Testis (tissue), 3 donors: ENCODE measurements around the gene APOBEC3F. TPM values are rescaled to one million over a fixed set of nuclear protein-coding genes. Genes with fewer than 3 reads are reported as not detected.
"Not testable (repeated sequence)": the region's sequence is repeated elsewhere in the genome, so short reads cannot be mapped to it uniquely, and the experiment has no call there.

Source experiments
- DNase-seq: peaks from one replicate; pipeline ENCODE4 v3.0.0-alpha.2; 2019
- H3K27ac ChIP-seq, 2 donors: fragments of 200-600 bp; sonication (generic); one replicate each; pipeline ENCODE4 v1.5.1; 2019
- H3K27me3 ChIP-seq: fragments of 200-600 bp; sonication (generic); one replicate; pipeline ENCODE4 v1.5.1; 2019
- H3K36me3 ChIP-seq: fragments of 200-600 bp; sonication (generic); one replicate; pipeline ENCODE4 v1.5.1; 2017; ENCODE audit warnings: low read depth; ENCODE audit errors: missing control alignments
- H3K4me1 ChIP-seq: fragments of 200-600 bp; sonication (generic); one replicate; pipeline ENCODE4 v1.5.1; 2019
- H3K4me3 ChIP-seq, 2 donors: fragments of 200-600 bp; sonication (generic); one replicate each; pipeline ENCODE4 v1.5.1; 2017 to 2019
- H3K9me3 ChIP-seq: fragments of 200-600 bp; sonication (generic); one replicate; pipeline ENCODE4 v1.5.1; 2017
- POLR2A ChIP-seq: fragments of 450-650 bp; IDR thresholded peaks from one replicate; pipeline ENCODE4 v1.6.1; 2017; ENCODE audit warnings: antibody characterized with exemption, mild to moderate bottlenecking, moderate library complexity
- WGBS, 2 donors: methylation state at CpG; one replicate each; pipeline ENCODE4 v1.1.5; 2018; 5-methylcytosine and 5-hydroxymethylcytosine counted together
- intact Hi-C: fragments of 100-400 bp; cut with DNase I; formaldehyde crosslinking; loops from one replicate; pipeline ENCODE4 v1.15.1; 2023; ENCODE audit warnings: low total_unique reads
- polyA plus RNA-seq: library from polyadenylated mRNA; stranded (reverse); fragments of 350-450 nt; fragmentation: Illumina TruSeq; extraction: RNeasy Lipid Tissue Mini Kit (QIAGEN cat#74804); gene quantifications from one replicate; pipeline ENCODE4 v1.2.3, GENCODE V29; 2014; ENCODE audit warnings: low read depth, low replicate concordance; ENCODE audit not compliant: insufficient read depth
- total RNA-seq, 2 donors: library from RNA; depleted of rRNA; stranded (reverse); fragments of >200 nt; gene quantifications; one replicate each; pipeline ENCODE4 v1.2.3, GENCODE V29; 2016
- TF ChIP-seq, protein P1 (sequence below), 3 experiments: fragments of 450-650 bp in 2 of 3; fragments of 200-600 bp in 1 of 3; sonication (generic) in 1 of 3; IDR thresholded peaks; one replicate each; pipeline ENCODE4 v1.5.1; 2016 to 2019; ENCODE audit warnings: antibody characterized with exemption in 3 of 3, mild to moderate bottlenecking in 2 of 3, moderate library complexity in 1 of 3

Gene APOBEC3F
- total and polyA plus RNA-seq, 3 donors from 2014 or later: 19.0 to 30.5 (median 26.8) TPM

DNA sequence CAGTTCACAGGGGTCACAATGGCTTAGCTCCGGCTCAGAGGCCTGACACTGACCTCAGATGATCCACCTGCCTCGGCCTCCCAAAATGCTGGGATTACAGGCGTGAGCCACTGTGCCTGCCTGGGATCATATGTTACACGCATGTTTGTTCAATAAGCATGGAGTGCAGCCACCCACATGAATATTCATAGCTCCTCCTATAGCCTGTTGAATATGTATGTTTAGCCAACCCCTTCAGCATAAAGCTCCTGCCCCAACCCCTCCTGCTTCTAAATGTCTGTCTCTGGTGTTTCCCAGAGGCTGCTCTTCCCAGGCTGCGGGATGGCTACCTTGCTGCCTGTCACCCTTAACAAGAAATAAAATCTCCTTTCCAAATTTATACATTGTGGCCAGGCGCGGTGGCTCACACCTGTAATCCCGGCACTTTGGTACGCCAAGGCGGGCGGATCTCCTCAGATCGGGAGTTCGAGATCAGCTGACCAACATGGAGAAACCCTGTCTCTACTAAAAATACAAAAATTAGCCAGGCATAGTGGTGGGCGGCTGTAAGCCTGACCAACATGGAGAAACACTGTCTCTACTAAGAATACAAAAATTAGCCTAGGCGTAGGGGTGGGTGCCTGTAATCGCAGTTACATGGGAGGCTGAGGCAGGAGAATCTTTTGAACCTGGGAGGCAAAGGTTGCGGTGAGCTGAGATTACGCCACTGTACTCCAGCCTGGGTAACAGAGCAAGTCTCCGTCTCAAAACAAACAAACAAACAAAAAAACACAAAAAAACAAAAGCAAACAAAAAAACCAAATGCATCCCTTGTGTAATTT is 1.1 kb upstream of the APOBEC3F start:
- no peak for DNase-seq
- intact Hi-C loops: no loop called here
- Histone ChIP-seq H3K27me3 (no peaks in the 10 kb centered on the region), H3K27ac (peak overlapping the region; percentile 70 to 90), H3K36me3 (no peaks in the 10 kb centered on the region), H3K4me1 (peaks cover 9% of the 10 kb centered on the region), H3K4me3 (no peak overlapping the region), H3K9me3 (no peaks in the 10 kb centered on the region)
- TF ChIP-seq POLR2A: no peak
- TF ChIP-seq, protein P1, sequence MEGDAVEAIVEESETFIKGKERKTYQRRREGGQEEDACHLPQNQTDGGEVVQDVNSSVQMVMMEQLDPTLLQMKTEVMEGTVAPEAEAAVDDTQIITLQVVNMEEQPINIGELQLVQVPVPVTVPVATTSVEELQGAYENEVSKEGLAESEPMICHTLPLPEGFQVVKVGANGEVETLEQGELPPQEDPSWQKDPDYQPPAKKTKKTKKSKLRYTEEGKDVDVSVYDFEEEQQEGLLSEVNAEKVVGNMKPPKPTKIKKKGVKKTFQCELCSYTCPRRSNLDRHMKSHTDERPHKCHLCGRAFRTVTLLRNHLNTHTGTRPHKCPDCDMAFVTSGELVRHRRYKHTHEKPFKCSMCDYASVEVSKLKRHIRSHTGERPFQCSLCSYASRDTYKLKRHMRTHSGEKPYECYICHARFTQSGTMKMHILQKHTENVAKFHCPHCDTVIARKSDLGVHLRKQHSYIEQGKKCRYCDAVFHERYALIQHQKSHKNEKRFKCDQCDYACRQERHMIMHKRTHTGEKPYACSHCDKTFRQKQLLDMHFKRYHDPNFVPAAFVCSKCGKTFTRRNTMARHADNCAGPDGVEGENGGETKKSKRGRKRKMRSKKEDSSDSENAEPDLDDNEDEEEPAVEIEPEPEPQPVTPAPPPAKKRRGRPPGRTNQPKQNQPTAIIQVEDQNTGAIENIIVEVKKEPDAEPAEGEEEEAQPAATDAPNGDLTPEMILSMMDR (IDR thresholded peaks at IDR 0.05): no peak
- 67 to 70% methylated on average over 17 to 19 of the region's 19 CpGs for WGBS, 2 donors

DNA sequence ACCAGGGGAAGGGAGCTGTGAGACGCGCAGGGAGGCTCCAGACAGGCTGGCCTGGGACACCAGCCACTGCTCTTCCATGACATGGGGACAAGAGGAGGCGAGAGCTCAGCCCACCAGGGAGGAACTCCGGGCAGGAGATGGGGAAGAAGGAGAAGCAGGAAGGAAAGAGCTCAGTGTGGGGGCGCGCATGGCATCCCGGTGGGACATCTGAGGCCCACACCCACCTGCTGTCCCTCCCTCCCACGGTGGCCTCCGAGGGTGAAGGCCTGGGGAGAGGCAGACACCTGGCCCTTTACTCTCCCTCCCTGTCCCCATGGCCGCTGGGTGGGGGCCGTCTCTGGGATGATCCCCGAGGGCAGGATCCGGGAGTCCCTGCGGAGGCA is 518 bp upstream of the APOBEC3F start:
- H3K9me3 ChIP-seq, DNase-seq, H3K4me1 ChIP-seq, H3K27me3 ChIP-seq, H3K36me3 ChIP-seq, intact Hi-C loops: not testable (repeated sequence)
- 11 to 14% methylated on average over 9 to 14 of the region's 14 CpGs for WGBS, 2 donors
- H3K4me3 ChIP-seq: peak overlapping the region; percentile 53 to 74
- H3K27ac ChIP-seq: peak overlapping the region; percentile 70 to 90

DNA sequence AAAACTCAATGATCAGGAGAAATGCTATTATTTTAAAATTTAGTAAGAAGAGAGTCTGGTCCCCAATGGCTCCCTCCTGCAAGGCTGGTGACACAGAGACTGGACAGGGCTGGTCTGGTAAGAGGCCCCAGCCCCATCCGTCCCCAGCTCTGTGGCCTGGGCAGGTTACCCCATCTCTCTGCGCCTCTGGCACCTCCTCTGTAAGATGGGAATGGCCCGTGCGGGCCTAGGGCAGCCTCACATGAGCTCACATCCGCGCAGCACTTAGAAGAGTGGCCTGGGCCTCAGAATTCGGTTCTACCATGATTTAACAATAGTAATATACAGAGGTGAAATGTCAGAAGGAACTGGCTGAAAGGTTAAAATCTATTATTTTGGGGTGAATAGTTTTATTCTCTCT is 1.2 kb downstream of the APOBEC3F start:
- 82 to 90% methylated on average over 7 of the region's 7 CpGs for WGBS, 2 donors
- H3K9me3 ChIP-seq: no peaks in the 10 kb centered on the region
- peak overlapping the region; percentile 70 to 90 for H3K27ac ChIP-seq
- H3K27me3 ChIP-seq: no peaks in the 10 kb centered on the region
- no peaks in the 10 kb centered on the region for H3K36me3 ChIP-seq
- no peak overlapping the region for H3K4me3 ChIP-seq
- peaks cover 14% of the 10 kb centered on the region for H3K4me1 ChIP-seq
- no peak for DNase-seq
- intact Hi-C loops: no loop called here
- no peak for TF ChIP-seq POLR2A
- TF ChIP-seq, protein P1 (IDR thresholded peaks at IDR 0.05): no peak

DNA sequence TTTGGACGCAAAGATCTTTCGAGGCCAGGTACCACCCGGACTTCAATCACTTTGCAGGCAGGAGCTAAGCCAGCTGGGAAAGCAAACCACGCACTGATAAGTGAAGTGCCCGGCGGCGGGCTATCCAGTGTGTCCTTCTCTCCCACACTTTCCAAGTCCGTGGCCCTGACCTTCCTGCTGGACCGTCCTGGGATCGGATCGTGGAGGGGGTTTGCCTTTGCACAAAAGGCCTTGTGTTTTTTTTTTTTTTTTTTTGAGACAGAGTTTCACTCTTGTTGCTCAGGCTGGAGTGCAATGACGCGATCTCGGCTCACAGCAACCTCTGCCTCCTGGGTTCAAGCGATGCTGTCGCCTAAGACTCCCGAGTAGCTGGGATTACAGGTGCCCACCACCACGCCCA is 2.4 kb downstream of the APOBEC3F start:
- H3K27me3 ChIP-seq, H3K4me3 ChIP-seq, intact Hi-C loops, H3K9me3 ChIP-seq, H3K36me3 ChIP-seq: not testable (repeated sequence)
- WGBS, 2 donors: 26 to 29% methylated on average over 18 of the region's 18 CpGs
- peaks cover 21% of the 10 kb centered on the region for H3K4me1 ChIP-seq
- DNase-seq: peak; percentile 70
- H3K27ac ChIP-seq: peak overlapping the region; percentile 48 to 70

DNA sequence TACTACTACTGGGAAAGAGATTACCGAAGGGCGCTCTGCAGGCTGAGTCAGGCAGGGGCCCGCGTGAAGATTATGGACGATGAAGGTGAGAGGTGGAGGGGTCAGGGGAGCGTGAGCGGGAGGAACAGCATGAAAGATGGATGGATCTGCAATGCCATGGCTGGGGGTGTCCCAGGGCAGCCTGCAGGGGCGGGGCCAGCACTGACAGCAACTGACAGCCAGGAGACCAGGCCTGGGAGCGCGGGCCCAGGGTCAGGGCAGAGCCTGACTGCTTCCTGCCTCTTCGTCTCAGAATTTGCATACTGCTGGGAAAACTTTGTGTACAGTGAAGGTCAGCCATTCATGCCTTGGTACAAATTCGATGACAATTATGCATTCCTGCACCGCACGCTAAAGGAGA is 4.5 kb downstream of the APOBEC3F start:
- H3K9me3 ChIP-seq, H3K4me3 ChIP-seq, intact Hi-C loops, DNase-seq, H3K27me3 ChIP-seq, H3K27ac ChIP-seq, H3K36me3 ChIP-seq: not testable (repeated sequence)
- peaks cover 25% of the 10 kb centered on the region for H3K4me1 ChIP-seq
- 75 to 76% methylated on average over 11 to 14 of the region's 14 CpGs for WGBS, 2 donors

DNA sequence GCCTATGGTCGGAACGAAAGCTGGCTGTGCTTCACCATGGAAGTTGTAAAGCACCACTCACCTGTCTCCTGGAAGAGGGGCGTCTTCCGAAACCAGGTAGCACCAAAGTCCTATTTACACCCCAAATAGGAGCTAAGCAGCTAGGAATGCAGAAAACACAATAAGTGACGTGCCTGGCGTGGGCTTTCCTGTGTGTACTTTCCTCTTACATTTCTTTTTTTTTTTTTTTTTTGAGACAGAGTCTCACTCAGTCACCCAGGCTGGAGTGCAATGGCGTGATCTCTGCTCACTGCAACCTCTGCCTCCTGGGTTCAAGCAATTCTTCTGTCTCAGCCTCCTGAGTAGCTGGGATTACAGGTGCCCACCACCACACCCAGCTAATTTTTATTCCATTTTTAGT is 8.8 kb downstream of the APOBEC3F start:
- H3K27ac ChIP-seq, intact Hi-C loops, H3K4me3 ChIP-seq, H3K9me3 ChIP-seq, H3K36me3 ChIP-seq, H3K27me3 ChIP-seq, DNase-seq: not testable (repeated sequence)
- WGBS, 2 donors: 93 to 94% methylated on average over 7 of the region's 7 CpGs
- peaks cover 16% of the 10 kb centered on the region for H3K4me1 ChIP-seq

- H3K36me3 ChIP-seq, intact Hi-C loops, H3K4me3 ChIP-seq, H3K9me3 ChIP-seq, H3K27me3 ChIP-seq, DNase-seq, H3K27ac ChIP-seq: not testable (repeated sequence)
- WGBS, 2 donors: 87 to 91% methylated on average over 11 to 18 of the region's 18 CpGs
- H3K4me1 ChIP-seq: peaks cover 11% of the 10 kb centered on the region
Measured at GRCh38 chr22:39051844-39052495, 11.3 kb downstream of the APOBEC3F start.
